Neuronal stem cell (in vitro differentiated cells): ENCODE results near the gene ELOVL4.

ENCODE experiments used
- DNase-seq: peaks from one replicate; pipeline ENCODE4 v3.0.0-alpha.2; 2013; ENCODE audit warnings: low spot score
- H2AFZ ChIP-seq: one replicate; pipeline ENCODE4 v1.6.1; 2013; ENCODE audit warnings: mild to moderate bottlenecking, low read length, inconsistent platforms
- H2AK5ac ChIP-seq: 2 replicates; pipeline ENCODE4 v1.6.1; 2013; ENCODE audit warnings: low read depth, mild to moderate bottlenecking, inconsistent platforms, low read length, moderate library complexity, mixed read lengths
- H2BK120ac ChIP-seq: 2 replicates; pipeline ENCODE4 v1.6.1; 2013; ENCODE audit warnings: low read depth, mild to moderate bottlenecking, inconsistent platforms, low read length, moderate library complexity, mixed read lengths
- H2BK12ac ChIP-seq: one replicate; pipeline ENCODE4 v1.6.1; 2013; ENCODE audit warnings: low read length, inconsistent platforms
- H2BK15ac ChIP-seq: 2 replicates; pipeline ENCODE4 v1.6.1; 2013; ENCODE audit warnings: mild to moderate bottlenecking, low read length, inconsistent platforms, mixed read lengths
- H2BK5ac ChIP-seq: one replicate; pipeline ENCODE4 v1.6.1; 2013; ENCODE audit warnings: inconsistent platforms, mild to moderate bottlenecking, low read length, moderate library complexity
- H3K14ac ChIP-seq: one replicate; pipeline ENCODE4 v1.6.1; 2013; ENCODE audit warnings: low read length, inconsistent platforms
- H3K18ac ChIP-seq: 2 replicates; pipeline ENCODE4 v1.6.1; 2013; ENCODE audit warnings: low read length, inconsistent platforms
- H3K23ac ChIP-seq: 2 replicates; pipeline ENCODE4 v1.6.1; 2013; ENCODE audit warnings: low read depth, mild to moderate bottlenecking, mixed read lengths, low read length, inconsistent platforms; ENCODE audit not compliant: poor library complexity
- H3K27ac ChIP-seq: replicated peaks from 3 replicates; pipeline ENCODE4 v1.5.1; 2013; ENCODE audit warnings: low read length, inconsistent platforms
- H3K27me3 ChIP-seq, 3 experiments: 2 replicates each; pipeline ENCODE4 v1.6.1; 2013; ENCODE audit warnings: low read length in 3 of 3, mild to moderate bottlenecking in 2 of 3, inconsistent platforms in 1 of 3, low read depth in 1 of 3, mixed read lengths in 1 of 3, moderate library complexity in 1 of 3; ENCODE audit not compliant: control insufficient read depth in 3 of 3, insufficient read depth in 3 of 3
- H3K36me3 ChIP-seq, 2 donors: replicated peaks in 1 of 2; 2 replicates each; pipeline ENCODE4 v1.6.1; 2013; ENCODE audit warnings: low read length in 2 of 2; ENCODE audit not compliant: control insufficient read depth in 2 of 2, insufficient read depth in 2 of 2
- H3K4ac ChIP-seq: 2 replicates; pipeline ENCODE4 v1.6.1; 2013; ENCODE audit warnings: inconsistent platforms, mild to moderate bottlenecking, low read length, moderate library complexity
- H3K4me1 ChIP-seq, 2 donors: 1 replicate in 1 of 2; 2 replicates in 1 of 2; pipeline ENCODE4 v1.6.1; 2013; ENCODE audit warnings: low read length in 2 of 2, low read depth in 1 of 2; ENCODE audit not compliant: control insufficient read depth in 2 of 2, insufficient read depth in 1 of 2
- H3K4me2 ChIP-seq: one replicate; pipeline ENCODE4 v1.6.1; 2013; ENCODE audit warnings: mild to moderate bottlenecking, low read length, inconsistent platforms; ENCODE audit not compliant: insufficient read depth, poor library complexity, severe bottlenecking
- H3K4me3 ChIP-seq, 2 donors: 2 replicates each; pipeline ENCODE4 v1.5.1; 2013; ENCODE audit warnings: low read length in 2 of 2, mild to moderate bottlenecking in 2 of 2, inconsistent platforms in 1 of 2, moderate library complexity in 1 of 2
- H3K79me1 ChIP-seq: one replicate; pipeline ENCODE4 v1.6.1; 2013; ENCODE audit warnings: low read depth, mild to moderate bottlenecking, inconsistent platforms, low read length, moderate library complexity
- H3K9ac ChIP-seq: one replicate; pipeline ENCODE4 v1.6.1; 2013; ENCODE audit warnings: mild to moderate bottlenecking, low read depth, low read length, inconsistent platforms; ENCODE audit not compliant: poor library complexity
- H3K9me3 ChIP-seq, 2 donors: replicated peaks in 1 of 2; 2 replicates each; pipeline versions ENCODE3 to v1.6.1; 2013; ENCODE audit warnings: low read length in 2 of 2, mild to moderate bottlenecking in 2 of 2, inconsistent platforms in 1 of 2, low read depth in 1 of 2, mixed read lengths in 1 of 2, moderate library complexity in 1 of 2; ENCODE audit not compliant: control insufficient read depth in 2 of 2, insufficient read depth in 1 of 2
- H4K8ac ChIP-seq: one replicate; pipeline ENCODE4 v1.6.1; 2013; ENCODE audit warnings: low read depth, mild to moderate bottlenecking, inconsistent platforms, low read length, moderate library complexity
- H4K91ac ChIP-seq: one replicate; pipeline ENCODE4 v1.6.1; 2013; ENCODE audit warnings: low read length, low read depth, mild to moderate bottlenecking, inconsistent platforms; ENCODE audit not compliant: poor library complexity
- WGBS, 2 donors: extraction: QIAGEN DNeasy Blood & Tissue Kit; methylation state at CpG; one replicate each; pipeline ENCODE4 v1.1.7; 2013; ENCODE audit warnings: missing lambda C conversion rate in 2 of 2, mixed read lengths in 1 of 2; ENCODE audit not compliant: insufficient read length in 2 of 2, insufficient replicate concordance in 1 of 2; ENCODE audit errors: extremely low coverage in 2 of 2; 5-methylcytosine and 5-hydroxymethylcytosine counted together

ELOVL4 gene

DNA sequence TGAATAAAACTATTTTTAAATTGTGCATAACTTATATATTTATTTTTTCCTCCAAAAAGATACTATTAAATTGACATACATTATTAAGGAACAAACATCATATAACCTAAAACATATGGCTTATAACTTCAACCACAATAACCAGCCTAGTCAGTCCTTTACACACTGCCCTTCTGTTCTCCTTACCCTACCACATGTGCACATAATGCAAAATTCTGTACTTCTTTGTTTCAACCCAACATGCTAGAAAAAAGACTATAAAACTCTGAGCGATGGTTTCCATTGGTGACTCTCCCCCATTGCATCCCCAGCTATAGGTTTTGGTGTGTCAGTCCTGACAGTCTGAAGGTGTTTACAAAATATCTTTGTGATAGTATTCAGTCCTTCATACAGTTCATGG lies 42.3 kb upstream of the ELOVL4 start:
- H3K9me3 ChIP-seq, result no peaks in the 10 kb centered on the region
- H2BK15ac ChIP-seq, result no peak overlapping the region
- H4K8ac ChIP-seq, result no peak overlapping the region
- H4K91ac ChIP-seq, result no peak overlapping the region
- WGBS, 2 donors, result no CpG with 5 or more reads among the region's 1 CpG
- no peak overlapping the region for H2BK5ac ChIP-seq
- peaks cover 0 to 12% (median 0%) of the 10 kb centered on the region in 3 experiments for H3K27me3 ChIP-seq
- H3K9ac ChIP-seq, result no peak overlapping the region
- no peak overlapping the region for H3K27ac ChIP-seq
- no peaks in the 10 kb centered on the region for H3K4me1 ChIP-seq
- H3K23ac ChIP-seq, result no peak overlapping the region
- no peaks in the 10 kb centered on the region for H3K79me1 ChIP-seq
- H2BK12ac ChIP-seq, result no peak overlapping the region
- no peak overlapping the region for H3K4me3 ChIP-seq
- H3K36me3 ChIP-seq, result no peaks in the 10 kb centered on the region
- no peak for DNase-seq
- no peak overlapping the region for H3K18ac ChIP-seq
- H2AK5ac ChIP-seq, result no peak overlapping the region
- H3K4ac ChIP-seq, result no peak overlapping the region
- no peak overlapping the region for H3K4me2 ChIP-seq
- H3K14ac ChIP-seq, result no peak overlapping the region
- H2AFZ ChIP-seq, result no peak overlapping the region
- H2BK120ac ChIP-seq, result no peak overlapping the region

DNA sequence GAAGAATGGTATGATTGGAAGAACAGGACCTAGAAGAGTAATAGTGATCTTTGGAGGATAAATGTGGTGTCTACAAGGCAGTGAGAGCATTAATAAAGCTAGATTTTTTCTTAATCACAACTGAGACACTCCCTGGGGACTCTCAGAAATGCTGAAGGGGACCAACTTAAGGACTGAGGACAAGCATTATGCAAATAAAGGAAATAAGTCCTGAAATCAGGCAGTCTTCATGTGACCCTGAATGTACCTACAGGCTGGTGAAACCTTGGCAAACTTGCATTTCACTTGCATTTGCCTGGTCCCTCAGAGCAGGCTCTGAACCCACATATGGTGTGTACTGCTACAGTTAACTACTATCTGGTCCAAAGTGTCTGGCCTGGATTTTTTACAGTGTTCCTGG lies 37.8 kb upstream of the ELOVL4 start:
- no peak overlapping the region for H3K9ac ChIP-seq
- no peak overlapping the region for H3K18ac ChIP-seq
- H3K27me3 ChIP-seq, result peaks cover 0 to 5% (median 0%) of the 10 kb centered on the region in 3 experiments
- H2AFZ ChIP-seq, result no peak overlapping the region
- H3K79me1 ChIP-seq, result no peaks in the 10 kb centered on the region
- H3K36me3 ChIP-seq, result no peaks in the 10 kb centered on the region
- no peak overlapping the region for H2BK15ac ChIP-seq
- no peak overlapping the region for H2BK12ac ChIP-seq
- H3K4me2 ChIP-seq, result no peak overlapping the region
- H3K4me3 ChIP-seq, result no peak overlapping the region
- DNase-seq, result no peak
- no peak overlapping the region for H3K4ac ChIP-seq
- H2BK120ac ChIP-seq, result no peak overlapping the region
- H4K91ac ChIP-seq, result no peak overlapping the region
- no peak overlapping the region for H3K14ac ChIP-seq
- H4K8ac ChIP-seq, result no peak overlapping the region
- no peaks in the 10 kb centered on the region for H3K4me1 ChIP-seq
- H2BK5ac ChIP-seq, result no peak overlapping the region
- H2AK5ac ChIP-seq, result no peak overlapping the region
- H3K23ac ChIP-seq, result no peak overlapping the region
- H3K27ac ChIP-seq, result no peak overlapping the region
- no peaks in the 10 kb centered on the region for H3K9me3 ChIP-seq

DNA sequence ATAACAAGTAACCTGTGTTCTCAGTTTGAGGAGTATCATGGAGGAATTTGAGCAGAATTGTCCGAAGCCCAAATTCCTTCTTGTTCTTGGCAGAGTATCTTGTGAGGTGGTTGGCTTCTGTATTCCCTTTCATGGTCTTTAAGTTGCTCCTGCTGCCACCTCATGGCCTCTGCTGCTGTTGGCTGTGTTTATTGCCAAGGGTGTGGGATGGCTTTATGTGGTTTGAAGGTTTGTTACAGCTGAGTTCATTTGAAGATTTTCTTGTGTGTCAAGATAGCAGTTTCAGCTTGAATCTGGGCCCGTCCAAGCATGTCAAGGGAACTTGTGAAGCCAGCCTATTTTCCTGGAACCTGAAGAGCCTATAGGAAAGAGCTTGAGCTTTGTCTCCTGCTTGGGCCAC lies 36.9 kb upstream of the ELOVL4 start:
- H3K4me1 ChIP-seq, result no peaks in the 10 kb centered on the region
- H2BK15ac ChIP-seq, result no peak overlapping the region
- no peak overlapping the region for H3K4me3 ChIP-seq
- no peak overlapping the region for H3K23ac ChIP-seq
- no peak overlapping the region for H3K14ac ChIP-seq
- H4K8ac ChIP-seq, result no peak overlapping the region
- H2BK5ac ChIP-seq, result no peak overlapping the region
- peak overlapping the region; percentile 53 for H2AFZ ChIP-seq
- DNase-seq, result no peak
- H2BK12ac ChIP-seq, result no peak overlapping the region
- H3K79me1 ChIP-seq, result no peaks in the 10 kb centered on the region
- peaks cover 0 to 3% (median 0%) of the 10 kb centered on the region in 3 experiments for H3K27me3 ChIP-seq
- H3K36me3 ChIP-seq, result no peaks in the 10 kb centered on the region
- no peak overlapping the region for H2BK120ac ChIP-seq
- H2AK5ac ChIP-seq, result no peak overlapping the region
- WGBS, 2 donors, result no CpG with 5 or more reads among the region's 2 CpGs
- H3K4ac ChIP-seq, result no peak overlapping the region
- H3K18ac ChIP-seq, result no peak overlapping the region
- no peak overlapping the region for H3K4me2 ChIP-seq
- H3K27ac ChIP-seq, result no peak overlapping the region
- no peak overlapping the region for H4K91ac ChIP-seq
- no peak overlapping the region for H3K9ac ChIP-seq
- H3K9me3 ChIP-seq, result no peaks in the 10 kb centered on the region

DNA sequence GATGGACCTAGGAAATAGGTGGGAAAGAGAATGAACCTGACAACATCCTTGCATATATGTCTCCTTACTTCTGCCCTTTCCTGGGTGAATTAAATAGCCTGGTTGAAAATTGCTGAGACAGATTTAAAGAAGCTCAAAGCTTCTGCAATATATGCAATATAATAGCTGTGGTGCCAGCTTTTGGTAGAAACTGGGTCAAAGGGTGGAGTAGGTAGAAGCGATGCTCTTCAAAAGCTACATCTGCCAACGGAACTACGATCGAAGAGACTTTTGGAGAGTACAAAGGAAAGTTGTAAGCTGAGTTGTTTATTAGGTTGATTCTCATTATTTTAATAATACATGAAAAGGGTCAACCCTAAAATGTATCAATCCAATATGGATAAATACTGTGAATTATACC lies 34.3 kb upstream of the ELOVL4 start:
- Histone ChIP-seq H3K4me1 (no peaks in the 10 kb centered on the region), H3K18ac (no peak overlapping the region), H3K9ac (no peak overlapping the region), H3K4me3 (no peak overlapping the region), H3K36me3 (no peaks in the 10 kb centered on the region), H2BK120ac (no peak overlapping the region), H3K9me3 (no peaks in the 10 kb centered on the region), H3K79me1 (no peaks in the 10 kb centered on the region), H4K8ac (no peak overlapping the region), H3K27ac (no peak overlapping the region), H3K4ac (no peak overlapping the region), H2BK5ac (no peak overlapping the region), H3K27me3 (peaks cover 0 to 3% (median 0%) of the 10 kb centered on the region in 3 experiments), H2AK5ac (no peak overlapping the region), H2BK15ac (no peak overlapping the region), H2BK12ac (no peak overlapping the region), H3K4me2 (no peak overlapping the region), H4K91ac (no peak overlapping the region), H3K23ac (no peak overlapping the region), H2AFZ (no peak overlapping the region), H3K14ac (no peak overlapping the region)
- DNase-seq, result no peak
- no CpG with 5 or more reads among the region's 4 CpGs for WGBS, 2 donors
